ENCODE data around the gene SUN3. TPM values are rescaled to one million over a fixed set of nuclear protein-coding genes. Genes with fewer than 3 reads are reported as not detected.

SUN3 gene
- total RNA-seq, 1 experiment from 2014 or later = not detected

GRCh38 chr7:47946581-47947354, 82.1 kb downstream of the SUN3 start:
- ATAC-seq (no peak), DNase-seq (ENCODE audit: low spot score) (no peak)
- H3K4me3 Mint-ChIP-seq = no peak overlapping the region
- no peaks in the 10 kb centered on the region for H3K36me3 Mint-ChIP-seq
- H3K4me1 Mint-ChIP-seq = peaks cover 26% of the 10 kb centered on the region
- ChIA-PET CTCF (no interaction called here), POLR2A (no interaction called here)
- H3K27me3 Mint-ChIP-seq (ENCODE audit: low read depth) = no peaks in the 10 kb centered on the region
- no peak overlapping the region for H3K27ac Mint-ChIP-seq
- TF ChIP-seq IRF1 (CRISPR knock-in tag; IDR thresholded peaks at IDR 0.05) (no peak), ZNF532 (CRISPR knock-in tag; IDR thresholded peaks at IDR 0.05; ENCODE audit: borderline replicate concordance) (no peak), ZNF423 (CRISPR knock-in tag; IDR thresholded peaks at IDR 0.05) (no peak), ZNF671 (CRISPR knock-in tag; IDR thresholded peaks at IDR 0.05) (no peak)
- no peaks in the 10 kb centered on the region for H3K9me3 Mint-ChIP-seq

DNA sequence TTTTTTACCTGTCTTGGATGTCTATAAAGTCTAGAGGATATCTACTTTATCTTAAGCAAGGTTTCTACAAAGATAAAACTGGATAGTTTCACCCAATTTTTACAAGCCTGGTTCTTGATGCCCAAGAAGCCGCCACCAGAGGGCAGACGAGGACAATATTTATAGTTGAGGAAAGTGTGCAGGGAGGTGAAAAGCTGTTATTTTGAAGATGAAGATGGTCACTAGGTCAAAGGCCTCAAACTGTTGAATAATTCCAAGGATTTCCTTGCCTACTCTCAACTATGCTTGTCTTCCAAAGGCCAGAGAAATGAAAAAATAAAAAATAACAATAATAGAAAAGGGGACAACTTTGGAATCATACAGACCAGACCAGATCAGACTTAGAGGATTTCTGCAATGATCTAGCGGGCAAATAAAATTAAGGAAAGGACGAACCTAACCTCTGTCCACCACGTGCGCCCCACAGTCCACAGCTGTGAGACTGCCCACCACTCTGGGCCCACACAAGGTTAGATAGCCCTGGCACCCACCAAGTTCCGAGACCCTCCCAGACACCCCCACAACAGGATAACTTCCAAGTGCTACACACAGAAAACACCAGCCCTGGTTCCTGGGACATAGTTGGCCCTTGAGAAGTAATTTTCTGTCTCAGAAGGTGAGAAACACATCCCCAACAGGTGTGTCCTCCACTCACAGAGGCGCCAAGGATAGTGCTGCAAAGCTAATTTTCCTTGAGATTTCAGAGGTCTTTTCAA, 83.5 kb downstream of the SUN3 start:
- CTCF ChIA-PET = interaction anchor here (0.5 to 2.3 kb wide), 20 partner anchors 9 to 679 kb away, joined by 3 to 25 read pairs (median 4); no protein-coding TSS in a partner anchor
- no peak overlapping the region for H3K4me3 Mint-ChIP-seq
- H3K36me3 Mint-ChIP-seq = no peaks in the 10 kb centered on the region
- H3K4me1 Mint-ChIP-seq = peaks cover 25% of the 10 kb centered on the region
- DNase-seq (ENCODE audit: low spot score) (peak; percentile 77), ATAC-seq (peak; percentile 53)
- POLR2A ChIA-PET = no interaction called here
- H3K27me3 Mint-ChIP-seq (ENCODE audit: low read depth) = no peaks in the 10 kb centered on the region
- no peak overlapping the region for H3K27ac Mint-ChIP-seq
- H3K9me3 Mint-ChIP-seq = no peaks in the 10 kb centered on the region
- TF ChIP-seq ZNF121 (CRISPR knock-in tag; IDR thresholded peaks at IDR 0.05) = no peak
- no peak for TF ChIP-seq ELF4 (CRISPR knock-in tag; IDR thresholded peaks at IDR 0.05; ENCODE audit: low read depth)
- no peak for TF ChIP-seq ATF1 (CRISPR knock-in tag; IDR thresholded peaks at IDR 0.05)
- TF ChIP-seq ZNF532 (CRISPR knock-in tag; IDR thresholded peaks at IDR 0.05; ENCODE audit: borderline replicate concordance) = no peak
- TF ChIP-seq ERG (CRISPR knock-in tag; IDR thresholded peaks at IDR 0.05) = no peak
- no peak for TF ChIP-seq ZNF263 (CRISPR knock-in tag; IDR thresholded peaks at IDR 0.05; ENCODE audit: low read depth)
- TF ChIP-seq NFYB (CRISPR knock-in tag; conservative IDR thresholded peaks at IDR 0.05; ENCODE audit: low read depth) = no peak
- TF ChIP-seq MXD4 (CRISPR knock-in tag; IDR thresholded peaks at IDR 0.05; ENCODE audit: borderline replicate concordance) = no peak
- no peak for TF ChIP-seq KAT7 (CRISPR knock-in tag; IDR thresholded peaks at IDR 0.05; ENCODE audit: borderline replicate concordance)
- TF ChIP-seq, protein P1, sequence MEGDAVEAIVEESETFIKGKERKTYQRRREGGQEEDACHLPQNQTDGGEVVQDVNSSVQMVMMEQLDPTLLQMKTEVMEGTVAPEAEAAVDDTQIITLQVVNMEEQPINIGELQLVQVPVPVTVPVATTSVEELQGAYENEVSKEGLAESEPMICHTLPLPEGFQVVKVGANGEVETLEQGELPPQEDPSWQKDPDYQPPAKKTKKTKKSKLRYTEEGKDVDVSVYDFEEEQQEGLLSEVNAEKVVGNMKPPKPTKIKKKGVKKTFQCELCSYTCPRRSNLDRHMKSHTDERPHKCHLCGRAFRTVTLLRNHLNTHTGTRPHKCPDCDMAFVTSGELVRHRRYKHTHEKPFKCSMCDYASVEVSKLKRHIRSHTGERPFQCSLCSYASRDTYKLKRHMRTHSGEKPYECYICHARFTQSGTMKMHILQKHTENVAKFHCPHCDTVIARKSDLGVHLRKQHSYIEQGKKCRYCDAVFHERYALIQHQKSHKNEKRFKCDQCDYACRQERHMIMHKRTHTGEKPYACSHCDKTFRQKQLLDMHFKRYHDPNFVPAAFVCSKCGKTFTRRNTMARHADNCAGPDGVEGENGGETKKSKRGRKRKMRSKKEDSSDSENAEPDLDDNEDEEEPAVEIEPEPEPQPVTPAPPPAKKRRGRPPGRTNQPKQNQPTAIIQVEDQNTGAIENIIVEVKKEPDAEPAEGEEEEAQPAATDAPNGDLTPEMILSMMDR (IDR thresholded peaks at IDR 0.05) = no peak; the same call in none of the 2 replicates
- TF ChIP-seq IRF2 (CRISPR knock-in tag; IDR thresholded peaks at IDR 0.05; ENCODE audit: borderline replicate concordance, low read depth) = no peak
- TF ChIP-seq, protein P2, sequence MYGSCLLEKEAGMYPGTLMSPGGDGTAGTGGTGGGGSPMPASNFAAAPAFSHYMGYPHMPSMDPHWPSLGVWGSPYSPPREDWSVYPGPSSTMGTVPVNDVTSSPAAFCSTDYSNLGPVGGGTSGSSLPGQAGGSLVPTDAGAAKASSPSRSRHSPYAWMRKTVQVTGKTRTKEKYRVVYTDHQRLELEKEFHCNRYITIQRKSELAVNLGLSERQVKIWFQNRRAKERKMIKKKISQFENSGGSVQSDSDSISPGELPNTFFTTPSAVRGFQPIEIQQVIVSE (CRISPR knock-in tag; IDR thresholded peaks at IDR 0.05; ENCODE audit: borderline replicate concordance) = no peak
- no peak for TF ChIP-seq ATF6 (CRISPR knock-in tag; IDR thresholded peaks at IDR 0.05)
